Measurements from ENCODE around the gene ALG5.

Gene ALG5

GRCh38 chr13:36903925-36904595 is 95.1 kb downstream of the ALG5 start:
- no peak for TF ChIP-seq CTCF (IDR thresholded peaks at IDR 0.05; ENCODE audit: control insufficient read depth, insufficient read depth, low read depth, low read length, missing control alignments)
- DNase-seq (ENCODE audit: low read depth): no peak
- H3K4me3 ChIP-seq (ENCODE audit: control insufficient read depth, low read depth, low read length): no peak overlapping the region
